ENCODE data around the gene NR1H2.
"Not testable (repeated sequence)": the region's sequence is repeated elsewhere in the genome, so short reads cannot be mapped to it uniquely, and the experiment has no call there.

NR1H2 gene

GRCh38 chr19:50379602-50380001 lies 3.3 kb downstream of the NR1H2 start:
- no peak for DNase-seq

GRCh38 chr19:50380137-50380536 lies 3.9 kb downstream of the NR1H2 start:
- no peak for DNase-seq

- no peak for DNase-seq
Observed at GRCh38 chr19:50380751-50381151, 4.5 kb downstream of the NR1H2 start.

DNA sequence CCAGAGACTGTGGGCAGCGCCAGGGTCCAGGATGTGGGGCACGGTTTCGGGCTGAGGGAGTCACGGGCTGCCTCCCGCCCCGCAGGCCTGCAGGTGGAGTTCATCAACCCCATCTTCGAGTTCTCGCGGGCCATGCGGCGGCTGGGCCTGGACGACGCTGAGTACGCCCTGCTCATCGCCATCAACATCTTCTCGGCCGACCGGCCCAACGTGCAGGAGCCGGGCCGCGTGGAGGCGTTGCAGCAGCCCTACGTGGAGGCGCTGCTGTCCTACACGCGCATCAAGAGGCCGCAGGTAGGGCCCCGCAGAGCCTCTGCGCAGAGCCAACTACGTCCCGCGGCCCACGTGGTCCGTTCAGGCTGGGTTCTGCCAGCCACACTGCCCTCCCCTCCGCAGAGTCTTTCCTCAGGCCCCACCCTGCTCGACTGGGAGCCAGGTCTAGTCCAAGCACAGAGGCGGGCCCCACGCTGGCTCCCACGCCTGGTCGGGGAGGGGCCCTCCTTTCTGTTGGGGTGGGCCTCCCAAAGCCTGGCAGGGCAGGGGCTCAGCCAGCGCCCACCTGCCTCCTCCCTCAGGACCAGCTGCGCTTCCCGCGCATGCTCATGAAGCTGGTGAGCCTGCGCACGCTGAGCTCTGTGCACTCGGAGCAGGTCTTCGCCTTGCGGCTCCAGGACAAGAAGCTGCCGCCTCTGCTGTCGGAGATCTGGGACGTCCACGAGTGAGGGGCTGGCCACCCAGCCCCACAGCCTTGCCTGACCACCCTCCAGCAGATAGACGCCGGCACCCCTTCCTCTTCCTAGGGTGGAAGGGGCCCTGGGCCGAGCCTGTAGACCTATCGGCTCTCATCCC lies 5.8 kb downstream of the NR1H2 start:
- no peak for DNase-seq

GRCh38 chr19:50383001-50383851 lies 7.0 kb downstream of the NR1H2 start:
- DNase-seq = no peak

GRCh38 chr19:50383852-50384684 lies 7.8 kb downstream of the NR1H2 start, which contains the start of gene POLD1:
TSS of gene POLD1 (plus strand) at chr19:50384347. CDS start at chr19:50398852, 14,505 bp downstream.
- peak; percentile 99 for DNase-seq

GRCh38 chr19:50384685-50385535 lies 8.7 kb downstream of the NR1H2 start:
- no peak for DNase-seq

GRCh38 chr19:50387176-50387867 lies 11.1 kb downstream of the NR1H2 start:
- no peak for DNase-seq

GRCh38 chr19:50387868-50388245 lies 11.6 kb downstream of the NR1H2 start:
- DNase-seq = no peak

DNA sequence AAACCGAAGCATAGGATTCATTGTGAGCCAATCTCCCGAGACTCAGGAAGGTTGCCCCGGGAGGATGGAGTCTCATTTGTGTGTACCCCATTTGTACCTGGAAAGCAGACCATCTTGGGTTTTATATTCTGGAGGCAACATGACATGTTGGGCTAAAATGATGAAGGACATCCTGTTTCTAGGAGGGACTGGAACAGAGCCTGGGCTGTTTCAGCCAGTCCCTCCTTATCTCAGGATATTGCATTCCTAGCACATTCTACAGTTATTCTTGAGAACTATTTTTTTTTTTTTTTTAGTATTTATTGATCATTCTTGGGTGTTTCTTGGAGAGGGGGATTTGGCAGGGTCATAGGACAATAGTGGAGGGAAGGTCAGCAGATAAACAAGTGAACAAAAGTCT lies 14.0 kb downstream of the NR1H2 start:
- DNase-seq = not testable (repeated sequence)

DNA sequence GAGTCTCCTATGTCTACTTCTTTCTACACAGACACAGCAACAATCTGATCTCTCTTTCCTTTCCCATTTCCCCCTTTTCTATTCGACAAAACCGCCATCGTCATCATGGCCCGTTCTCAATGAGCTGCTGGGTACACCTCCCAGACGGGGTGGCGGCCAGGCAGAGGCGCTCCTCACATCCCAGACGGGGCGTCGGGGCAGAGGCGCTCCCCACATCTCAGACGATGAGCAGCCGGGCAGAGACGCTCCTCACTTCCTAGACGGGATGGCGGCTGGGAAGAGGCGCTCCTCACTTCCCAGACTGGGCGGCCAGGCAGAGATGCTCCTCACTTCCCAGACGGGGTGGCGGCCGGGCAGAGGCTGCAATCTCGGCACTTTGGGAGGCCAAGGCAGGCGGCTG lies 14.7 kb downstream of the NR1H2 start:
- DNase-seq = not testable (repeated sequence)

- DNase-seq = no peak
Observed at GRCh38 chr19:50392759-50393158, 16.5 kb downstream of the NR1H2 start.

- no peak for DNase-seq
Observed at GRCh38 chr19:50393589-50393988, 17.3 kb downstream of the NR1H2 start.

DNA sequence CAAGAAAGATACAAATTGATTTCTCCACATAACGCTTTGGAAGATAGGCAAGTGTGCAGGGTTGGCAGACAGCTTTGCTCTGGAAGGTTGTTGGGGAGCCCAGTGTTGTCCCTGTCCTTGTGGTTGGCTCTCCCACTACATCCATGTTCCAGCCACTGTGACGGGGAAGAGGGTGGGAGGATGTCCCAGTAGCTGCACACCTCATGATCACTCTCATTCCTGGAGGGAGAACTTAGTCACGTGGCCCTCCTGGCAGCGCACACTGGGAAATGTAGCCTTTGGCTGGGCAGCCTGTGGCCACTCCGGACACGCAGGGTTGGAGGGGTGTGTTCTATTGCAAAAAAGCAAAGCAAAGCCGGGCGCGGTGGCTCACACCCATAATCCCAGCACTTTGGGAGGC lies 17.8 kb downstream of the NR1H2 start:
- no peak for DNase-seq

GRCh38 chr19:50398675-50399367 lies 22.6 kb downstream of the NR1H2 start:
- DNase-seq = no peak

- DNase-seq = no peak
Observed at GRCh38 chr19:50399368-50399745, 23.1 kb downstream of the NR1H2 start.

GRCh38 chr19:50401605-50402450 lies 25.6 kb downstream of the NR1H2 start:
- no peak for DNase-seq

- DNase-seq = no peak
Observed at GRCh38 chr19:50402544-50403301, 26.5 kb downstream of the NR1H2 start.
